T-helper 2 cell treated with Interferon-gamma antibody and Interleukin-4, amounts not matched to agents 100 ng/mL and 5 ng/mL, for 36 hours (primary cell): Measurements from ENCODE around the gene SMARCAD1. TPM values are rescaled to one million over a fixed set of nuclear protein-coding genes. Genes with fewer than 3 reads are reported as not detected.

Source experiments
- intact Hi-C: fragments of 100-400 bp; cut with micrococcal nuclease; formaldehyde crosslinking; loops from one replicate; pipeline ENCODE4 v1.15.1; 2023
- total RNA-seq: library from RNA; stranded (reverse); gene quantifications from 2 replicates; pipeline ENCODE4 v1.2.3, GENCODE V29; 2022

Gene SMARCAD1
- total RNA-seq, 1 donor from 2014 or later, result 34.7 TPM

DNA sequence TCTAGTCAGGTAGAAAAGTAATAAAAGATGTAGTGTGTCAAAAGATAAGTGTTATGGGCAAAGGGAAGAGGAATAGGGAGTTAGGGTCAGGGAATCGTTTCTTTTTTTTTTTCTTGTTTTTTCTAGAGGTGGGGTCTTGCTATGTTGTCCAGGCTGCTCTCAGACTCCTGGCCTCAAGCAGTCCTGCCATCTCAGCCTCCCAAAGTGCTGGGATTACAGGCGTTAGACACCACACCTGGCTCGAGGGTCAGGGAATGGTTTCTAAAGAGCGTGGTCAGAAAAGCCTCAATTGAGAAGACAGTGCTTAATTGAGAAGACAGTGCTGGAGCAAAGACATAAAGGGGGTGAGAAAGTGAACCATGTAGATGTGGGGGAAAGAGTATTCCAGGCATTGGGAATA, 19.1 kb downstream of the SMARCAD1 start:
- intact Hi-C loops, result no loop called here

DNA sequence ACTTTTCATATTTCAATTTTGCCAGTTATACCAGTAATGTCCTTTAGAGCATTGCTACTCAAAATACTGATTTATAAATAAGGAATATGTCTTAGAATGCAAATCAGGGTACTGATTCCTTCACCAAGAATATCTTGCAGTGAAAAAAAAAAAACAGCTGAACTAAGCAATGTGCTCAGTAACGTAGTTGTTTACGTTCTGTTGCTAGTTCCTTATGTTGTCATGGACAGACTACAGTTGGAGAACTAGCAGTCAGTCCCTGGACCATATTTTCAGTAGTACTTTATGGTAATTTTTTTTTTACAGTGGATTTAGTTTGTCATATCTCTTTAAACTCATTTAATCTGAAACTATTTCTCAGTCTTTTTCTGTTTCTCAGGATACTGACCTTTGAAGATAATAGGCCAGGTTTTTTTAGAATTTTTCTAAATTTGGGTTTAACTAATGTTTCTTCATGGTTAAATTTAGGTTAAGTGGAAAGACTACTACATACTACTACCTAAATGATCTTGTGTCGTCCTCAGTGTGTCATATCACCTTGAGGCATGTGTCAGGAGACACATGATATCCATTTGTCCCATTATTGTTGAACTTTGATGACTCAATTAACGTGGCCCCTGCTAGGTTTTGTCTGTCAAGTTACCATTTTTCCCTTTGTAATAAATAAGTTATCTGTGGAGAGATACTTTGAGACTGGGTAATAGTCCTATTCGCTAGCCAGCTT, 21.0 kb downstream of the SMARCAD1 start:
- intact Hi-C loops, result no loop called here

DNA sequence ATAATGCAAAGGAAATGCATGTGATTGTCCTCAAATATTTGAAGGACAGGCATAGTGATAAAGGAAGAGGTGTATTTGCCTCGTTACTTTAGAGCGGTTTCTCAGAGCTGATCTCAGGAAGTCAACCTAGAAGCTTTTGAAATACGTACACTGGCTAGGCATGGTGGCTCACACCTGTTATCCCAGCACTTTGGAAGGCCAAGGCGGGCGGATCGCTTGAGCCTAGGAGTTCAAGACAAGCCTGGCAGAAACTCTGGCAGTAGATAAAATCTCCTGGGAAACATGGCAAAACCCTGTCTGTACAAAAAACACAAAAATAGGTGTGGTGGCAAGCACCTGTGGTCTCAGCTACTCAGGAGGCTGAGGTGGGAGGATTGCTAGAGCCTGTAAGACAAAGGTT, 24.9 kb downstream of the SMARCAD1 start:
- intact Hi-C loops, result no loop called here

GRCh38 chr4:94235825-94236224, 28.2 kb downstream of the SMARCAD1 start:
- intact Hi-C loops, result no loop called here

DNA sequence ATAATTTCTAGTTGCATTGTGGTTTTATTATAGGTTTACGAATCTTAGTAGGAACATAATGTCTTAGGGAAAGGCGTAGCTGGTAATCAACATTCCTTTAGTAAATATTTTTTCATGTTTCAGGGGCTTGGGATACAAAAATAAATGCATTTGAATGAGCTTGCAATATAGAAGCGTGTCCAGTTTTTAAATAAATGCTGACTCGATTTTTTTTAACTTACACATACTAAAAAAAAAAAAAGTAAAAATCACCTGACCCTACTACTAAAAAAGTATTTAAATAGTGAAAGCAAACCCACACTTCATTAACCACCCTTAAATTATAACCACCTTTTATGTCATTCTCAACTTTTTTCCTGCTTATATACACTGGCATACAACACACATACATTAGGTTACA, 29.6 kb downstream of the SMARCAD1 start:
- intact Hi-C loops, result no loop called here

GRCh38 chr4:94238160-94238559, 30.5 kb downstream of the SMARCAD1 start:
- intact Hi-C loops, result no loop called here

GRCh38 chr4:94240384-94240783, 32.7 kb downstream of the SMARCAD1 start:
- intact Hi-C loops, result no loop called here

DNA sequence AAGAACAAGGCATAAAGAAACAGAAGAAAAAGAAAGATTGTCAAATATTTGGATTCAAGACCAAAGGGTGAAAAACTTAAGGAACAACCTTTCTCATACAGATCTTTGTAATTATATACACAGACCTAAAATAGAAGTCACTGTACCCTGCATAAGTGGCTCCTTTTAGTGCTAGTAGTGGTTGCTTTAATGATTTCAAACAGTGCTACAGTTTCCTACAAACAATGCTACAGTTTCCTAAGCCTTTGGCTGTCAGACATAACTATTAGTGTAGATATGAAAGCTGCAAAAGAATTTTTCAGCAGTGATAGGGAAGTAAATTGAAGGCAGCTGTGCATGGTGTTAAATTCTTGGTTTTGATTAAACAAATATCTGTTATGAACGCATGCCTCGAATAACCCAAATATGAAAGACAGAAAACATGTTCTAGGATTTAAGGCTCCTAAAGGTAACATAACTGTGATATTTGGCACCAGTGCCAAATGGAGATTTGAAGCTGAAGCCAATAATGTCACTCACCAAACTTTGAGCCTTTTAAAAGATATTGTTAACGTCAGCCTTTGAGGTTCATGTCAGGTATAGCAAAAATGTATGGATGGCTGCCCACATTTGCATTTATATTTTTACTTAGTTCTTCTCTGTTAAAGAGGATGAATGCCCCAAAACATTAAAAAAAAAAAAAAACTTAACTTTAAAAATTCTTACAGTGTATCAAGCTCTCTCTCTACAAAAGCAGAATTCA, 36.6 kb downstream of the SMARCAD1 start:
- intact Hi-C loops, result no loop called here

DNA sequence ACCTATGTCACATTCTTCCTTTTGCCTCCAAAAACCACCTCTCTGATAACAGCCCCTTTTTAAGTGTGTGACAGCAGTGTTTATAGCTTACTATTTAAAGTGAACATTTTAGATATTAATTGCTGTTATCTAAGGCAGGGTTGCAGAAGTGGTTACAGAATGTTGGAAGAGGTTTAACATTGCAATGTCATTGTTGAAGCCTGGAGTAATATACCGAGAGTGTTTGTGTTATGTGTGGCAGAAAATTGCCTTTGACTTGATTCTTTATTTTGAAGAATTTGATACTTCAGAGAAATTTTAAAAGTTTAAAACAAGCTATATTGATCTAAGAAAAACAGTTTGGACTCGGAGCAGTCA, 37.1 kb downstream of the SMARCAD1 start:
- intact Hi-C loops, result no loop called here

GRCh38 chr4:94251094-94251493, 43.4 kb downstream of the SMARCAD1 start:
- intact Hi-C loops, result loop anchor here (5.0 kb wide), 1 partner anchor 44 kb away; the partner anchor contains the start of gene SMARCAD1

GRCh38 chr4:94253036-94253435, 45.4 kb downstream of the SMARCAD1 start:
- intact Hi-C loops, result loop anchor here (5.0 kb wide), 1 partner anchor 46 kb away; the partner anchor contains the start of gene SMARCAD1

DNA sequence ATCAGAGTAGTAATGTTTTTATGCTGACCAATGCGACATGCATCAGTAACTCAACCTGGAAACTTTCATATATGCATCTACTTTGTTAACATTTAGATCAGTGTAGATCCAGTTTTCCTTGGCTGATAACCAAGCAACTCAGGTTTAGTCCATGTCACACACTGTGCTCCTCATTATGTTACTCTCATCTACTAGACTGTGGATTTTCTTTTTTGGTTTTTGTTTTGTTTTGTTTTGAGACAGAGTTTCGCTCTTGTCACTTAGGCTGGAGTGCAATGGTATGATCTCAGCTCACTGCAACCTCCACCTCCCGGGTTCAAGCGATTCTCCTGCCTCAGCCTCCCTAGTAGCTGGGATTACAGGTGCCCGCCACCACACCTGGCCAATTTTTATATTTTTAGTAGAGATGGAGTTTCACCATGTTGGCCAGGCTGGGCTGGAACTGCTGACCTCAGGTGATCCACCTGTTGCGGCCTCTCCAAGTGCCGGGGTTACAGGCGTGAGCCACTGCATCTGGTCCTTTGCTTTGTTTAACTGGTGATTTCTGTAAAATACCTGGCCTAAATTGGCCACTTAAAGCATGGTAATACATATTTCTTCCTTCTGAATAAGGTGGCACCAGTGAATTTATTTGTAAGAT, 48.6 kb downstream of the SMARCAD1 start:
- intact Hi-C loops, result loop anchor here (2.0 to 5.0 kb wide), 2 partner anchors 359 to 465 kb away; no protein-coding TSS in a partner anchor

GRCh38 chr4:94256828-94257227, 49.2 kb downstream of the SMARCAD1 start:
- intact Hi-C loops, result loop anchor here (2.0 to 5.0 kb wide), 2 partner anchors 360 to 466 kb away; no protein-coding TSS in a partner anchor

DNA sequence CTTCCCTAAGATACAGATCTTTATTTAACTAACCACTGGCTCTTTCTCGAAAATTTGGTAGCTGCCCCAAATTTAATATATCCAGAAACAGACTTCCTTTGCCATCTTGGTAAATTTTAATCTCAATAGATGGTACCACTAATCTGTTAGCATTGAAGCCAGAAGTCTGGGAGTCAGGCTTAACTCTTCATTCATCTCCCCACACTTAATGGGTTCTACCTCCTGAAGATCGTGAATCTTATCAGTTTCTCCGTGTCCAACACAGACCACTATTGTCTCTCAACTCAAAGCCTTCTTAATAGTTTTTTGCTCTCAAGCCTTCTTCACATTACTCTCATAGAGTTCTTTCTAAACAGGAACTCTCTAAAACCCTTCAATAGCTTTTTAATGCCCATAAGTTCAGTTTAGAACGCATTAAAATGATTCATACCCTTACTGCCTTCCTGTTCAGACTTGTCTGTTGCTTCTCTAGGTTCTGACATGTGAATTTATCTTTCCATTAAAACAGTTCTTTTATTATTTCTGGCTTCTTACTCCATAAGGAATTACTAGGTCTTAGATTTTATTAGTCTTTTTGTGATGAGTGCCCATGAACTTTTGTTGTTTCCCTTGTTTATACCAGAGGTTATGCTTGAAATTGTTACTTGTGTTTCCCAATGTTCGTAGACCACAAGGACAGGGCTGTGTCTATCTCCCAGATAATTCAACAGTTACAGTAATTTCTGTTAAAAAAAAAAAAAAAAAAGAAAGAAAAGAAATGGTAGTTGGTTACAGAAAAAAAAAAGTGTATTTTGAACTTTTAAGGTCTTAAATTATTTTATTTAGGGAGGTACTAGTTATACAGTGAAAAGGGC, 54.7 kb downstream of the SMARCAD1 start:
- intact Hi-C loops, result no loop called here

GRCh38 chr4:94267037-94267436, 59.4 kb downstream of the SMARCAD1 start:
- intact Hi-C loops, result no loop called here

GRCh38 chr4:94271248-94271647, 63.6 kb downstream of the SMARCAD1 start:
- intact Hi-C loops, result no loop called here

DNA sequence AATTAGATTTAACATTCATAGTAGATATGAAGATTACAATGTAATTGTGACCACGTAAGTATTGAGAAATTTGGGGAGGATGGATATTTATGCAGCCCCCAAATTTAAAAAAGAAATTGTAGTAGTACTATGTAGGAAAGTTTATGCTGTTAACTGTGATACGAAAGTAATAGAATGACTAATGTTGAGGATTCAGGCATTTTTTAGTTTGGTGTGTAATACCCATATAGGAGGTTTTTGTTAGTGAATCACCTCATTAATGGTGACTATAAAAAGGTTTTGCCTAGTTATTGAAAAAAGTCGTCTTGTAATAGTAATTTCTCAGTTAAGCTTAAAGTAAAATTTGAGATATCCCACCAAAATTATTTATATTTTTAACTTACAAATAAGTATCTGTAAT, 67.2 kb downstream of the SMARCAD1 start:
- intact Hi-C loops, result no loop called here

DNA sequence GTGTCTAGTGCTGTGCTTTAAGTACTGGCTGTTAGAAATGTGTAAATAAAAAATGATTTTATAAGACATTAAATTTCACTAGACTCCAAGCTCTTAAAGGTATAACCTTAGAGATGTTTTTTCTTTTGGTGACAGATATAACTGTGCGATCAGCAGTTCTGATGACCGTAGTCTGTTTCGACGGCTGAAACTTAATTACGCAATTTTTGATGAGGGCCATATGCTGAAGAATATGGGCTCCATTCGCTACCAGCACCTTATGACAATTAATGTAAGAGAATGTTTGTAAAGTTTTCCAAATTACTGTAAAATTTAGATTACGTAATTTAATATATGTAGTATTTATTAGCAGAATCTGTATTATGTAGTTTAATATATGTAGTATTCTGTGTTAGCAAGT, 68.5 kb downstream of the SMARCAD1 start:
- intact Hi-C loops, result no loop called here

GRCh38 chr4:94277534-94277933, 69.9 kb downstream of the SMARCAD1 start:
- intact Hi-C loops, result no loop called here

DNA sequence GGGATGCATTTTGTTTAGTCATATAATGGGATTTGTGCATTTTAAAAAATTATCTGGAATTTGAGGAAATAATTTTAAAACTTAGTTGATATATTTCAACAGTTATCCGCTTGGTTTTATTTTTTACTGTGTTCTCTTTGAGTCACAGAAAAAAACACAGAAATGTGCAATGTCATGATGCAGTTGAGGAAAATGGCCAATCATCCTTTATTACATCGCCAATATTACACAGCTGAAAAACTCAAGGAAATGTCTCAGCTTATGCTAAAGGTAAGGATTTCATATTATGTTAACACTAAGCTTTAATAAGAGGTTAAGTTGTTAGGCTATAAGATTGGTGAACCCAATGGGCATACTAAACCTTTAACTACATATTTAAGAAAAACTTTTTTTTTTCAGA, 71.1 kb downstream of the SMARCAD1 start:
- intact Hi-C loops, result no loop called here

GRCh38 chr4:94284889-94285288, 77.2 kb downstream of the SMARCAD1 start:
- intact Hi-C loops, result no loop called here
